DND-41 (cell line): ENCODE data around the gene PKDCC.

Source experiments
- ATAC-seq: fragments of 200-7000 bp; cut with Tn5 transposase; 3 replicates; pipeline ENCODE4 v1.9.1; 2021; ENCODE audit warnings: low read depth; ENCODE audit not compliant: insufficient read depth
- DNase-seq: peaks from one replicate; pipeline ENCODE4 v3.0.0-alpha.2; 2020
- H2AFZ ChIP-seq: 2 replicates; pipeline ENCODE4 v1.6.0; 2012; ENCODE audit warnings: low read depth, low read length
- H3K27ac ChIP-seq: 2 replicates; pipeline ENCODE4 v1.5.1; 2012; ENCODE audit warnings: low read length, inconsistent platforms
- H3K27me3 ChIP-seq: fragments of 200-600 bp; sonication (generic); 2 replicates; pipeline ENCODE4 v1.6.0; 2012; ENCODE audit warnings: low read length, mild to moderate bottlenecking, inconsistent platforms; ENCODE audit not compliant: insufficient read depth, poor library complexity
- H3K36me3 ChIP-seq: 2 replicates; pipeline ENCODE4 v1.5.1; 2012; ENCODE audit warnings: low read length, inconsistent platforms; ENCODE audit not compliant: insufficient read depth
- H3K4me1 ChIP-seq: 2 replicates; pipeline ENCODE4 v1.5.1; 2012; ENCODE audit warnings: mild to moderate bottlenecking, low read length; ENCODE audit not compliant: insufficient read depth
- H3K4me2 ChIP-seq: 2 replicates; pipeline ENCODE4 v1.6.0; 2012; ENCODE audit warnings: mild to moderate bottlenecking, moderate library complexity, low read length, inconsistent platforms; ENCODE audit not compliant: insufficient read depth
- H3K4me3 ChIP-seq, 2 experiments: fragments of 200-600 bp in 1 of 2; shearing (Covaris generic) in 1 of 2; 2 replicates each; pipeline ENCODE4 v1.5.1; 2012 to 2016; ENCODE audit warnings: inconsistent platforms in 2 of 2, low read length in 2 of 2, mild to moderate bottlenecking in 2 of 2, low read depth in 1 of 2, moderate library complexity in 1 of 2
- H3K79me2 ChIP-seq: 2 replicates; pipeline ENCODE4 v1.6.0; 2012; ENCODE audit warnings: low read length, inconsistent platforms; ENCODE audit not compliant: insufficient read depth
- H3K9ac ChIP-seq: 2 replicates; pipeline ENCODE4 v1.6.0; 2012; ENCODE audit warnings: low read depth, mild to moderate bottlenecking, inconsistent platforms, low read length, moderate library complexity
- H3K9me3 ChIP-seq: 2 replicates; pipeline ENCODE4 v1.5.1; 2012; ENCODE audit warnings: low read length, moderate library complexity, mild to moderate bottlenecking, inconsistent platforms; ENCODE audit not compliant: insufficient read depth, severe bottlenecking
- H4K20me1 ChIP-seq: 2 replicates; pipeline ENCODE4 v1.6.0; 2012; ENCODE audit warnings: low read length; ENCODE audit not compliant: insufficient read depth
- EZH2 ChIP-seq: IDR thresholded peaks from 3 replicates; pipeline ENCODE4 v1.6.1; 2012; ENCODE audit warnings: borderline replicate concordance, low read depth, mild to moderate bottlenecking, moderate library complexity, low read length, inconsistent platforms; ENCODE audit not compliant: severe bottlenecking
- TF ChIP-seq, protein P1 (sequence below): IDR thresholded peaks from 2 replicates; pipeline ENCODE4 v1.5.1; 2012; ENCODE audit warnings: borderline replicate concordance, low read length, moderate library complexity, mild to moderate bottlenecking; ENCODE audit not compliant: poor library complexity, severe bottlenecking; ENCODE audit errors: extremely low read depth

Gene PKDCC

GRCh38 chr2:42057902-42058450 is 10.2 kb downstream of the PKDCC start:
- TF ChIP-seq, protein P1, sequence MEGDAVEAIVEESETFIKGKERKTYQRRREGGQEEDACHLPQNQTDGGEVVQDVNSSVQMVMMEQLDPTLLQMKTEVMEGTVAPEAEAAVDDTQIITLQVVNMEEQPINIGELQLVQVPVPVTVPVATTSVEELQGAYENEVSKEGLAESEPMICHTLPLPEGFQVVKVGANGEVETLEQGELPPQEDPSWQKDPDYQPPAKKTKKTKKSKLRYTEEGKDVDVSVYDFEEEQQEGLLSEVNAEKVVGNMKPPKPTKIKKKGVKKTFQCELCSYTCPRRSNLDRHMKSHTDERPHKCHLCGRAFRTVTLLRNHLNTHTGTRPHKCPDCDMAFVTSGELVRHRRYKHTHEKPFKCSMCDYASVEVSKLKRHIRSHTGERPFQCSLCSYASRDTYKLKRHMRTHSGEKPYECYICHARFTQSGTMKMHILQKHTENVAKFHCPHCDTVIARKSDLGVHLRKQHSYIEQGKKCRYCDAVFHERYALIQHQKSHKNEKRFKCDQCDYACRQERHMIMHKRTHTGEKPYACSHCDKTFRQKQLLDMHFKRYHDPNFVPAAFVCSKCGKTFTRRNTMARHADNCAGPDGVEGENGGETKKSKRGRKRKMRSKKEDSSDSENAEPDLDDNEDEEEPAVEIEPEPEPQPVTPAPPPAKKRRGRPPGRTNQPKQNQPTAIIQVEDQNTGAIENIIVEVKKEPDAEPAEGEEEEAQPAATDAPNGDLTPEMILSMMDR = no peak
- TF ChIP-seq EZH2 = no peak
- Histone ChIP-seq H3K4me1 (no peaks in the 10 kb centered on the region), H3K9me3 (no peaks in the 10 kb centered on the region), H3K36me3 (no peaks in the 10 kb centered on the region), H3K9ac (no peak overlapping the region), H3K4me3 (no peak overlapping the region), H3K27ac (no peak overlapping the region), H3K79me2 (no peaks in the 10 kb centered on the region), H3K4me2 (no peak overlapping the region), H3K27me3 (peaks cover 37% of the 10 kb centered on the region), H2AFZ (no peak overlapping the region), H4K20me1 (no peaks in the 10 kb centered on the region)
- DNase-seq (no peak), ATAC-seq (no peak)

- Histone ChIP-seq H3K9me3 (no peaks in the 10 kb centered on the region), H3K79me2 (no peaks in the 10 kb centered on the region), H2AFZ (no peak overlapping the region), H3K9ac (no peak overlapping the region), H3K36me3 (no peaks in the 10 kb centered on the region), H3K27me3 (peaks cover 41% of the 10 kb centered on the region), H4K20me1 (no peaks in the 10 kb centered on the region), H3K4me3 (no peak overlapping the region), H3K4me2 (no peak overlapping the region), H3K27ac (no peak overlapping the region), H3K4me1 (no peaks in the 10 kb centered on the region)
- DNase-seq (no peak), ATAC-seq (no peak)
- TF ChIP-seq EZH2 = no peak
- TF ChIP-seq, protein P1 = no peak
These were observed 11.6 kb downstream of the PKDCC start for GRCh38 chr2:42059261-42059898.

- H3K79me2 ChIP-seq = no peaks in the 10 kb centered on the region
- TF ChIP-seq, protein P1 = no peak
- no peak for TF ChIP-seq EZH2
- no peak overlapping the region for H2AFZ ChIP-seq
- H3K4me2 ChIP-seq = no peak overlapping the region
- no peaks in the 10 kb centered on the region for H3K36me3 ChIP-seq
- no peaks in the 10 kb centered on the region for H4K20me1 ChIP-seq
- H3K27me3 ChIP-seq = peaks cover 38% of the 10 kb centered on the region
- H3K4me1 ChIP-seq = no peaks in the 10 kb centered on the region
- H3K9me3 ChIP-seq = no peaks in the 10 kb centered on the region
- H3K9ac ChIP-seq = no peak overlapping the region
- no peak overlapping the region for H3K27ac ChIP-seq
- H3K4me3 ChIP-seq = no peak overlapping the region
- DNase-seq (no peak), ATAC-seq (no peak)
These were observed 12.2 kb downstream of the PKDCC start for GRCh38 chr2:42060028-42060427.
